GM12878 (cell line): ENCODE data around the gene KHK. TPM values are rescaled to one million over a fixed set of nuclear protein-coding genes. Genes with fewer than 3 reads are reported as not detected.
"Not testable (repeated sequence)": the region's sequence is repeated elsewhere in the genome, so short reads cannot be mapped to it uniquely, and the experiment has no call there.

Experiments
- ATAC-seq: fragments of 200-7000 bp; cut with Tn5 transposase; 3 replicates; pipeline ENCODE4 v1.9.1; 2020; ENCODE audit warnings: mild to moderate bottlenecking, moderate library complexity
- BruUV-seq: library from RNA; stranded (reverse); fragments of 400-500 nt; replicated peaks from 2 replicates; lab custom pipeline; 2021; lab: Mats Ljungman, UMichigan
- CTCF ChIA-PET: fragments of 300-600 bp; sonication (Branson Sonifier 250); formaldehyde crosslinking; extraction: SDS; loops from one replicate; lab custom pipeline; 2021; ENCODE audit warnings: inconsistent platforms; lab: Yijun Ruan, JAX
- POLR2A ChIA-PET: fragments of 350-600 bp; formaldehyde crosslinking; extraction: SDS; loops from one replicate; lab custom pipeline; 2021; ENCODE audit warnings: inconsistent platforms; lab: Charles Lee
- RAD21 ChIA-PET: fragments of 300-600 bp; sonication (Branson Sonifier 250); formaldehyde crosslinking; loops from one replicate; lab custom pipeline; 2023; ENCODE audit warnings: antibody characterized with exemption; ENCODE audit not compliant: unreplicated experiment; lab: Charles Lee
- SMC1A ChIA-PET: fragments of 300-600 bp; sonication (Branson Sonifier 250); formaldehyde crosslinking; loops from one replicate; lab custom pipeline; 2023; ENCODE audit not compliant: unreplicated experiment, uncharacterized antibody; lab: Charles Lee
- DNase-seq: peaks from one replicate; pipeline ENCODE4 v3.0.0-alpha.2; 2011; ENCODE audit warnings: low read depth, low spot score
- FAIRE-seq: peaks from 3 replicates; lab custom pipeline; 2011; peaks lifted over from hg19 to GRCh38; lab: Jason Lieb, UNC
- H2AFZ ChIP-seq: 2 replicates; pipeline ENCODE4 v1.6.0; 2011; ENCODE audit warnings: low read depth, low read length, control low read depth; ENCODE audit not compliant: control insufficient read depth
- H3K27ac ChIP-seq: 2 replicates; pipeline ENCODE4 v1.5.1; 2011; ENCODE audit warnings: control low read depth; ENCODE audit not compliant: control insufficient read depth, insufficient read depth
- H3K27me3 ChIP-seq, 2 experiments: replicated peaks in 1 of 2; 2 replicates each; pipeline versions ENCODE4 v1.6.0 to v1.6.1; 2011; ENCODE audit warnings: low read length in 1 of 2; ENCODE audit not compliant: control insufficient read depth in 2 of 2, insufficient read depth in 2 of 2
- H3K36me3 ChIP-seq, 2 experiments: 2 replicates each; pipeline ENCODE4 v1.5.1; 2011; ENCODE audit warnings: low read length in 1 of 2; ENCODE audit not compliant: control insufficient read depth in 2 of 2, insufficient read depth in 2 of 2
- H3K4me1 ChIP-seq: 2 replicates; pipeline ENCODE4 v1.6.1; 2011; ENCODE audit warnings: mild to moderate bottlenecking, low read length, moderate library complexity, mixed read lengths; ENCODE audit not compliant: control insufficient read depth, insufficient read depth
- H3K4me2 ChIP-seq: 2 replicates; pipeline ENCODE4 v1.6.0; 2011; ENCODE audit warnings: control low read depth; ENCODE audit not compliant: control insufficient read depth, insufficient read depth
- H3K4me3 ChIP-seq: fragments of 200-600 bp; sonication (generic); 2 replicates; pipeline ENCODE4 v1.5.1; 2016
- H3K79me2 ChIP-seq: 2 replicates; pipeline ENCODE4 v1.6.0; 2011; ENCODE audit warnings: low read length; ENCODE audit not compliant: control insufficient read depth, insufficient read depth
- H3K9ac ChIP-seq: 2 replicates; pipeline ENCODE4 v1.8.0; 2011; ENCODE audit warnings: low read length, control low read depth, mixed read lengths; ENCODE audit not compliant: control insufficient read depth, insufficient read depth
- H3K9me3 ChIP-seq: replicated peaks from 3 replicates; pipeline ENCODE4 v1.5.1; 2011; ENCODE audit warnings: mild to moderate bottlenecking, low read length; ENCODE audit not compliant: control insufficient read depth, insufficient read depth
- H4K20me1 ChIP-seq: 2 replicates; pipeline ENCODE4 v1.6.0; 2011; ENCODE audit not compliant: control insufficient read depth, insufficient read depth
- BHLHE40 ChIP-seq, 2 experiments: fragments of 450-650 bp in 1 of 2; IDR thresholded peaks; 2 replicates each; pipeline ENCODE4 v1.6.1; 2011 to 2017; ENCODE audit warnings: low read depth in 2 of 2, borderline replicate concordance in 1 of 2, improper control_type of control experiment in 1 of 2, low read length in 1 of 2, mild to moderate bottlenecking in 1 of 2
- CHD1 ChIP-seq: IDR thresholded peaks from 2 replicates; pipeline ENCODE4 v1.6.1; 2012; ENCODE audit warnings: low read depth, low read length, improper control_type of control experiment
- MLLT1 ChIP-seq: fragments of 450-650 bp; IDR thresholded peaks from 2 replicates; pipeline ENCODE4 v1.6.1; 2016; ENCODE audit warnings: mild to moderate bottlenecking
- MXI1 ChIP-seq: fragments of 150-350 bp; IDR thresholded peaks from 2 replicates; pipeline ENCODE4 v1.6.1; 2011; ENCODE audit warnings: low read depth, mild to moderate bottlenecking, inconsistent platforms, low read length, improper control_type of control experiment
- NR2C2 ChIP-seq: IDR thresholded peaks from 2 replicates; pipeline ENCODE4 v1.6.1; 2011; ENCODE audit warnings: borderline replicate concordance, low read depth; ENCODE audit not compliant: control insufficient read depth, insufficient read length
- RBBP5 ChIP-seq: fragments of 200-600 bp; sonication (generic); conservative IDR thresholded peaks from 2 replicates; pipeline ENCODE4 v1.6.1; 2016
- SRF ChIP-seq, 2 experiments: IDR thresholded peaks; 2 replicates each; pipeline ENCODE4 v1.6.1; 2011; ENCODE audit warnings: low read depth in 2 of 2, low read length in 2 of 2, mild to moderate bottlenecking in 1 of 2, moderate library complexity in 1 of 2
- TCF12 ChIP-seq: IDR thresholded peaks from 2 replicates; pipeline ENCODE4 v1.6.1; 2011; ENCODE audit warnings: low read depth, mild to moderate bottlenecking, low read length
- TCF3 ChIP-seq: IDR thresholded peaks from 2 replicates; pipeline ENCODE4 v1.6.1; 2012; ENCODE audit warnings: low read depth, mild to moderate bottlenecking, low read length, borderline replicate concordance; ENCODE audit not compliant: insufficient read depth
- ZNF207 ChIP-seq: fragments of 450-650 bp; IDR thresholded peaks from 2 replicates; pipeline ENCODE4 v1.6.1; 2014; ENCODE audit warnings: antibody characterized with exemption, mild to moderate bottlenecking, borderline replicate concordance
- ZNF622 ChIP-seq: fragments of 450-650 bp; IDR thresholded peaks from 2 replicates; pipeline ENCODE4 v1.6.1; 2017; ENCODE audit warnings: mild to moderate bottlenecking, inconsistent platforms
- WGBS: methylation state at CpG from one replicate; pipeline ENCODE4 v1.1.6; 2016; ENCODE audit warnings: low lambda C conversion rate; ENCODE audit not compliant: insufficient replicate concordance, insufficient coverage; ENCODE audit errors: missing lambda C conversion rate; 5-methylcytosine and 5-hydroxymethylcytosine counted together
- in situ Hi-C: fragments of 300-500 bp; cut with MboI; formaldehyde crosslinking; loops from 9 replicates; pipeline ENCODE4 v1.14.3; 2018; ENCODE audit warnings: mixed read lengths
- intact Hi-C: fragments of 100-400 bp; cut with micrococcal nuclease; formaldehyde crosslinking; loops from one replicate; pipeline ENCODE4 v1.14.2; 2022; ENCODE audit not compliant: unreplicated experiment
- polyA plus RNA-seq, 11 experiments: library from polyadenylated mRNA; depleted of rRNA in 4 of 11; unstranded in 6 of 11; stranded (reverse) in 5 of 11; fragments of >200 nt; fragmentation: Nextera tagmentation in 4 of 11; fragmentation: Illumina TruSeq in 1 of 11; extraction: Ambion mirVana in 4 of 11; extraction: Trizol in 1 of 11; gene quantifications; 1 replicate in 1 of 11; 2 replicates in 10 of 11; pipeline versions ENCODE4 v1.2.1 to v1.2.3, GENCODE V29; 2011 to 2016; ENCODE audit warnings: inconsistent platforms in 2 of 11, missing spikeins in 2 of 11, low read depth in 1 of 11
- total RNA-seq, 4 experiments: library from RNA; depleted of rRNA in 3 of 4; stranded (reverse); fragments of >200 nt in 3 of 4; fragmentation: Illumina TruSeq in 1 of 4; extraction: Trizol in 1 of 4; gene quantifications; 2 replicates each; pipeline versions ENCODE4 v1.2.1 to v1.2.3, GENCODE V29; 2013 to 2021

KHK gene
- total and polyA plus RNA-seq, 10 of the 15 experiments (the other 5 are each of a cell fraction or from before 2014, with no cell fraction given), result 0.31 to 11.8 (median 3.9) TPM

- Histone ChIP-seq H2AFZ (peak overlapping the region; percentile 16), H3K4me2 (peak overlapping the region; percentile 48; the same call in 1 of the 2 replicates)
- ATAC-seq, H4K20me1 ChIP-seq, in situ Hi-C loops, CTCF ChIA-PET, intact Hi-C loops, POLR2A ChIA-PET, H3K36me3 ChIP-seq, RAD21 ChIA-PET, H3K27me3 ChIP-seq, BruUV-seq, H3K4me3 ChIP-seq, H3K9me3 ChIP-seq, DNase-seq, H3K27ac ChIP-seq, H3K79me2 ChIP-seq, SMC1A ChIA-PET, FAIRE-seq, H3K4me1 ChIP-seq, H3K9ac ChIP-seq: not testable (repeated sequence)
- WGBS, result 52% methylated on average over 8 of the region's 8 CpGs
Observed at GRCh38 chr2:27119330-27119670, 32.7 kb downstream of the KHK start.

- CTCF ChIA-PET, result interaction anchor here (1.1 kb wide), 1 partner anchor 22 kb away, joined by 3 read pairs; no protein-coding TSS in a partner anchor
Observed at GRCh38 chr2:27121906-27122305, 35.3 kb downstream of the KHK start.

More at GRCh38 chr2:27121906-27122305, 35.3 kb downstream of the KHK start:
- intact Hi-C loops (no loop called here), in situ Hi-C loops (no loop called here)
- Histone ChIP-seq H3K36me3 (no peaks in the 10 kb centered on the region), H3K9ac (no peak overlapping the region), H2AFZ (no peak overlapping the region), H3K9me3 (no peaks in the 10 kb centered on the region), H3K79me2 (no peaks in the 10 kb centered on the region), H3K27ac (no peak overlapping the region), H3K27me3 (peaks cover 7 to 8% of the 10 kb centered on the region in 2 experiments), H3K4me3 (no peak overlapping the region), H3K4me2 (no peak overlapping the region), H4K20me1 (no peaks in the 10 kb centered on the region), H3K4me1 (peaks cover 5% of the 10 kb centered on the region; the same call in 1 of the 2 replicates)
- 59% methylated on average over 2 of the region's 2 CpGs for WGBS
- ATAC-seq (no peak), FAIRE-seq (no peak), DNase-seq (no peak)
- BruUV-seq, result no TSS peak
- SMC1A ChIA-PET, result no interaction called here
- POLR2A ChIA-PET, result no interaction called here
- RAD21 ChIA-PET, result no interaction called here
- TF ChIP-seq MXI1 (no peak), TCF3 (no peak), ZNF207 (no peak), RBBP5 (no peak), NR2C2 (no peak), TCF12 (no peak), SRF (IDR thresholded peaks at IDR 0.05; ENCODE audit: low read depth in 2 of 2, low read length in 2 of 2) (no peak), ZNF622 (no peak), CHD1 (no peak), MLLT1 (no peak), BHLHE40 (IDR thresholded peaks at IDR 0.05; ENCODE audit: borderline replicate concordance in 1 of 2, low read depth in 2 of 2, low read length in 1 of 2) (no peak)
